ENCODE measurements around the gene FOXP1.

FOXP1 gene

GRCh38 chr3:71565316-71565715 is 18.2 kb downstream of the FOXP1 start:
- in situ Hi-C loops (cut with MboI; ENCODE audit: low sequenced_read_pairs): no loop called here

GRCh38 chr3:71564361-71564760 is 19.2 kb downstream of the FOXP1 start:
- in situ Hi-C loops (cut with MboI; ENCODE audit: low sequenced_read_pairs): no loop called here

- in situ Hi-C loops (cut with MboI; ENCODE audit: low sequenced_read_pairs): no loop called here
Observed at GRCh38 chr3:71563827-71564226, 19.7 kb downstream of the FOXP1 start.

GRCh38 chr3:71562938-71563337 is 20.6 kb downstream of the FOXP1 start:
- in situ Hi-C loops (cut with MboI; ENCODE audit: low sequenced_read_pairs): no loop called here

GRCh38 chr3:71560665-71561064 is 22.9 kb downstream of the FOXP1 start:
- in situ Hi-C loops (cut with MboI; ENCODE audit: low sequenced_read_pairs): no loop called here

GRCh38 chr3:71559578-71560162 is 23.9 kb downstream of the FOXP1 start:
- in situ Hi-C loops (cut with MboI; ENCODE audit: low sequenced_read_pairs): no loop called here

DNA sequence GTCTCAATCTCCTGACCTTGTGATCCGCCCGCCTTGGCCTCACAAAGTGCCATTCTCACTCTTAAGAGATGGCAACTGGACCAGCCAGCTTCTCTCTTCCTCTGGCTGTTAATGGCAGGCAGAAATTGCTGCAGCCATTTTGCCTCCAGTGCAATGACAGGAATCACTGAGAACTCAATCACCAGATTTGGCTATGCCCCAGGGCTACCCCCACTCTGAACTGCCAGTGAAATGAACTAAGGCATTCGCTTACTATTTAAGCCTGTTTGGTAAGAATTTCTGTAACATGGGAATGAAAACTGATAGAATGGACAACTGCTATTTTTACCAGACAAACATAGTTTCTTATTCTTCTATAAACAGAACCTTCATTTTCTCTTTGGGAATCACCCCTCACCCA is 24.5 kb downstream of the FOXP1 start:
- in situ Hi-C loops (cut with MboI; ENCODE audit: low sequenced_read_pairs): no loop called here

GRCh38 chr3:71554649-71555048 is 28.9 kb downstream of the FOXP1 start:
- in situ Hi-C loops (cut with MboI; ENCODE audit: low sequenced_read_pairs): no loop called here

DNA sequence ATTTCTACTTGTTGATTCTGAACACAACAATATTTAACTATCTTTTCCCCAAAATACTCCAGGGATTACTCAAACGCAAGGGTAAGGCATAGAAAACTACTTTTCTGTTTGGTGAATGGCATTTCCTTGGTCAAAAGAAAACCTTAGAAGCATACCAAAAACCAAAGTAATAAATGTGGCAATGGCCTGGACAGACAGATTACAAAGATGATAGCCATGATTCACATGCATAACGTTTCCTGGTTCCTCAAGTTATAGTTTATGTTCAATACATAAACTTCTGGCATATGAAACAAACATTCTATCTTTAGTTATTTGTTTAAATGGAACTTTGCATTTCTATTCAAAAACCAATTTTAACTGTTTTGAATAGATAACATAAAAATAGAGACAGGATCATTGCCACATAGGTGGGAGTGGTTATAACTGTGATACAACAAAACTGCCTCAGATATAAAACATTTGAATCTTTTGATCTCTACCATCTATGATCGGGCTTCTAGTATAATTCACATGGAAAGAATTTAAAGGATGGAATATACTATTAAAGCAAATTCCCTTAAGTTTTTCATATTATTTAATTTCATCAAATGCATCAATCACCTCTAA is 32.1 kb downstream of the FOXP1 start:
- in situ Hi-C loops (cut with MboI; ENCODE audit: low sequenced_read_pairs): no loop called here

DNA sequence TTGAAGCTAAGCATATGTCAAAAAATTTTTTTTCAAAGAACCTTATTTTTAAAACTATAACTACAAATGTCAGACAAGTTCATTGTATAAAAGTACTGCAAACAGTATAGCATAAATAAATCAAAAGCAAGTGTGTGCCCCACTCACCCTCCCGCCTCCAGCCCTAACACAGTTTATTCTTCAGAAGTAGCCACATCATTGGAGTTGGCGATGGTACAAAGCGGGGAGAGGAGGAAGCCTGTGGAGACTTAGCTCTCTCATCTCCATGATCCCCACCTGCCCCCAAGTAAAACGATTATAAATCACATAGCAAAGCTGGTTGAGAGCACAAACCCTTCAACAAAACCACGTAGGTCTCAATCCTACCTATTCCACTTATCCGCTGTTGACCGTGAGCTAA is 33.6 kb downstream of the FOXP1 start:
- in situ Hi-C loops (cut with MboI; ENCODE audit: low sequenced_read_pairs): no loop called here

- in situ Hi-C loops (cut with MboI; ENCODE audit: low sequenced_read_pairs): no loop called here
Observed at GRCh38 chr3:71548705-71549384, 34.7 kb downstream of the FOXP1 start.

GRCh38 chr3:71547249-71548198 is 36.0 kb downstream of the FOXP1 start:
- in situ Hi-C loops (cut with MboI; ENCODE audit: low sequenced_read_pairs): no loop called here

- in situ Hi-C loops (cut with MboI; ENCODE audit: low sequenced_read_pairs): no loop called here
Observed at GRCh38 chr3:71546821-71547220, 36.7 kb downstream of the FOXP1 start.

GRCh38 chr3:71545330-71545729 is 38.2 kb downstream of the FOXP1 start:
- in situ Hi-C loops (cut with MboI; ENCODE audit: low sequenced_read_pairs): no loop called here

DNA sequence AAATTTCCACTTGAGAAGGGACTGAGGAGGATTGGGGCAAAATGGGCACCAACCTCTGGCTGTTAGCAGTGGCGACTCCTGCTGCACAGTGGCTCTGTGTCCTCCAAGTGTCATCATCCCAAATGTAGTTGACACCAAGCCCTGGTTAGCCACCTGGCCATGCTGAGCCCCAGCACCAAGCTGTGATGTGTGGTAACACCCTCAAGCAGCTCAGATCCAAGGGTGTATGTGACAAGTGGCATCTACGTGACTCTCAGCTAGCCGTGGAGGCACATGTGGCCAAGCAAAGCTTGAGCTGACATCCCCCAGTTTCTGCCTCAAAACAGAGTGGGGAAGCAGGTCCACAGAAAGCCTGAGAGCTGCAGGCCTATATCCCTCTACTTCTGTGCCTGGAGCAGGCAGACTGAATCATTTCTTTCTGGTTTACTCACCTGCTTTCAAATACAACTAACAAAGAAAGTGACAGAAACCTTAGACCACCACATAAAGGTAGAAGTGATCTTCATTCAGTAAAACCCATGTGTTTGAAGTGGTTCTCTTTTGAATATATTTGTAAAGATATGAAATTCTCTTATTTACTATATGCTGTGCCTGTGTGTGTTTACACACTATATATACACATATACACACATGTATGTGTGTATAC is 40.0 kb downstream of the FOXP1 start:
- in situ Hi-C loops (cut with MboI; ENCODE audit: low sequenced_read_pairs): no loop called here

DNA sequence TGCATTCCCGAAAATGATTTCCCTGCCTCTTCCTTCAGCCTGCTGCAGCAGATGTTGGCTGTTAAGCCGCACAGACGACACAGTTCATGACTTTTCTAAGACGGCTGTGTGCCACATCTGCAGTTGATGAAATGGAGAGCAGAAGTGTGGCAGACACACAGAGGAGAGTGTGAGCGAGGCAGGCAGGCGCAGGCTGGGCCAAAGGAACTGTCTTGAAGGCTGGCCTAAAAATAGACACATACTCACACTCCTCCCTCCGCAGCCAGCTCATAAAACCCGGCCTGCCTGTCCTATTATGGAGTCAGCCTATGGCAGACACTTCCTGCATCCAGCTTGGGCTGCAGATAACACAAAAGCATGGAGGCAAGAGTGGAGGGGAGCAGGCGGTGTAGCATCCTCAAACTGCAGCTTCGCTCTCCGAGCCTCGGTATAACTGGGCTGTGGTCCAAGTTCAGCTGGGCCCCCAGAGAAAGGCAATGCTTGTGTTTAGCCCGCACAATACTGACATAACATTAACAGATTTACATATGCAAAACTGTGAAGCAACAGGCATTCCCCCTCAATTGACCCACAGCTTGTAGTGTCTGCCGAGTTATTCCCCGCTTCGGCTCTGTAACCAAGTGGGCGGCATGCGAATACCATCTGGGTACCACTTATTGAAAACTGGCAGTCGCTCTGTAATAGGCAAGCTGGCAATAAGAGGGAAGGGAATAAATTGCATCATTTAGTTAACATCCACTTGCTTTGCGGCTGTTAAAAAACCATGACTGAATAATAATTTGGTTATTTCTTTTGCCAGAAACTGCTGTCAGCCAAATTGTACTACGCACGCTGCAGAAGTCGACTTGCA is 40.8 kb downstream of the FOXP1 start:
- in situ Hi-C loops (cut with MboI; ENCODE audit: low sequenced_read_pairs): no loop called here

GRCh38 chr3:71541313-71541712 is 42.2 kb downstream of the FOXP1 start:
- in situ Hi-C loops (cut with MboI; ENCODE audit: low sequenced_read_pairs): no loop called here

DNA sequence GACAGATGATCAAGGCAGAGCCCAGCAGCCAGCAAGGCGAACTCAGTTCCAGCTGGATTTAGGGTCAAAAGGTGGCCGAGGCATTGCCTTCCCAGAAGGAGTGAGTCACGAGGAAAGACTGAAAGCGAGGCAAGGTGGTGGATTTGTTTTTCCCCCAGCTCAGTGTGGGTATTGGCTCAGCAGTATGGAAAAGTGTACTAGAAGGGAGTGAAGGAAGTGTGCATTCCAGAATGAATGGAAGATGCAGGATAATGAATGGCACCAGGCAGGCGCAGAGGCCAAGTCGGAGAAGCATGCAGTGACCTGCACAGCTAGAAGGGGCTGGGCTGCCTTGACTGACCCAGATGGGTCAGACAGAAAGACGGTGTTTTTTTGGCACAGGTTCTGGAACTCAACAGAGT is 46.3 kb downstream of the FOXP1 start:
- in situ Hi-C loops (cut with MboI; ENCODE audit: low sequenced_read_pairs): no loop called here

GRCh38 chr3:71536376-71536965 is 47.1 kb downstream of the FOXP1 start:
- in situ Hi-C loops (cut with MboI; ENCODE audit: low sequenced_read_pairs): no loop called here

DNA sequence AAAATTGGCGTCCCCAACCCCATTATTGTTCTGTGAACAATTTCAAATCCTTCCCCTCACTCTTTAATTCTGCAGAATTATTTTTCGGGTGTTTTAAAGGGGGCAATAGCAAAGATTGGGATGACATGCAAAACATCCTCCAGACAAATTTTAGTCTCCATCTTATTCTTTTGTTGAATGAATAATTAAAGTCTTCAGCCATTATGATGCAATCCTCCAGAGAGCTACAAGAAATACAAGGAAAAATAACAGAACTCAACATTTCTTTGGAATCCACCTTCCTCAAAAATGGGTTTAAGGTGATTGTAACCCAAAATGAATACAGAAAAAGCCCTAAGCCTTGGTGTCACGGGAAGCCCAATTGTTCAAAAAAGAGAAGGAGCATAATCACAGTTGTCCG is 49.9 kb downstream of the FOXP1 start:
- in situ Hi-C loops (cut with MboI; ENCODE audit: low sequenced_read_pairs): no loop called here
